ENCODE results near the gene FOXS1. TPM values are rescaled to one million over a fixed set of nuclear protein-coding genes. Genes with fewer than 3 reads are reported as not detected.
A peak's percentile ranks its signal among the peaks of the same experiment; 100 is the strongest.

Gene FOXS1
- total and polyA plus RNA-seq, 10 donors = 1.4 to 5.7 (median 2.1) TPM

DNA sequence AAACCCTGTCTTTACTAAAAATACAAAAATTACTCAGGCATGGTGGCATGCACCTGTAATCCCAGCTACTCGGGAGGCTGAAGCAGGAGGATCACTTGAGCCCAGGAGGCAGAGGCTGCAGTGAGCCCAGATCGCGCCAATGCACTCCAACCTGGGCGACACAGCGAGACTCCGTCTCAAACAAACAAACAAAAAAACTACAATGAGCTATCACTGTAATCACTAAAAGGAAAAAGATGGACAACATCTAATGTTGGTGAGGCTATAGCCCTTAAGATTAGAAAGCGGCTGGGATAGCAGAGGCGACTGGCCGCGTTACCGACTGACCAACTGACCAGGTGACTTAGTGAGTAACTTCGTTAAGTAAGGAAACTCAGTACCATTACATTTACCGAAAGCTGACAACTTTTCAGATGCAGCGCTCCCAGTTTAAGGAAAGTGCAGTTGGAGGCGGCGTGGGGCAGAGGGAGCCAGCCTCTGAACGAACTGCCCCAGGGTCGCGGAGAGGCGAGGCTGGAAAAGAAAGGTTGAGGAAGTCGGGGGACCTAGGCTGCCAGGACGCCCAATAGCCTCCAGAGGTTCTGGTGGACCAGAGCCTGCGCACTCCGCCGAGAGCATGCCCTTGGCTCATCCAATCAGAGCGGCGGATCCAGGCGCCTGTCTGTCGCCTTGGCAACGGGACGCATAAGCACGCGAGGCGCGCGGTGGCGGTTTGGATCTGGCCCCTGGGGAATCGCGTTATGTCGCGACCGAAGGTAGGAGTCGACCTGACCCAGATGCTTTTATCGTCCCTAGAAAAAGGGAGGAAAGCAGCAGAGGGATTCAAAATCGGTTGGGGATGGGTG lies 34.0 kb upstream of the FOXS1 start:
- peak overlapping the region; percentile 51 to 75 (median 64) for H3K4me3 ChIP-seq
- H3K27ac ChIP-seq = peak overlapping the region; percentile 46 to 82 (median 61)
- H3K9me3 ChIP-seq = no peaks in the 10 kb centered on the region
- DNase-seq = peak; percentile 95
- intact Hi-C loops (cut with DNase I; ENCODE audit: low total_unique reads) = no loop called here
- TF ChIP-seq POLR2AphosphoS5 (IDR thresholded peaks at IDR 0.05) (peak; percentile 68 to 84 (median 72)), POLR2A (IDR thresholded peaks at IDR 0.05) (peak in 1 of 3 donors; percentile 31)
- TF ChIP-seq, protein P1, sequence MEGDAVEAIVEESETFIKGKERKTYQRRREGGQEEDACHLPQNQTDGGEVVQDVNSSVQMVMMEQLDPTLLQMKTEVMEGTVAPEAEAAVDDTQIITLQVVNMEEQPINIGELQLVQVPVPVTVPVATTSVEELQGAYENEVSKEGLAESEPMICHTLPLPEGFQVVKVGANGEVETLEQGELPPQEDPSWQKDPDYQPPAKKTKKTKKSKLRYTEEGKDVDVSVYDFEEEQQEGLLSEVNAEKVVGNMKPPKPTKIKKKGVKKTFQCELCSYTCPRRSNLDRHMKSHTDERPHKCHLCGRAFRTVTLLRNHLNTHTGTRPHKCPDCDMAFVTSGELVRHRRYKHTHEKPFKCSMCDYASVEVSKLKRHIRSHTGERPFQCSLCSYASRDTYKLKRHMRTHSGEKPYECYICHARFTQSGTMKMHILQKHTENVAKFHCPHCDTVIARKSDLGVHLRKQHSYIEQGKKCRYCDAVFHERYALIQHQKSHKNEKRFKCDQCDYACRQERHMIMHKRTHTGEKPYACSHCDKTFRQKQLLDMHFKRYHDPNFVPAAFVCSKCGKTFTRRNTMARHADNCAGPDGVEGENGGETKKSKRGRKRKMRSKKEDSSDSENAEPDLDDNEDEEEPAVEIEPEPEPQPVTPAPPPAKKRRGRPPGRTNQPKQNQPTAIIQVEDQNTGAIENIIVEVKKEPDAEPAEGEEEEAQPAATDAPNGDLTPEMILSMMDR (IDR thresholded peaks at IDR 0.05 in 8 of 11, conservative IDR thresholded peaks at IDR 0.05 in 3 of 11) = peak in 2 of 11 experiments; percentile 5 to 29
- peaks cover 0 to 6% (median 0%) of the 10 kb centered on the region in 7 donors for H3K27me3 ChIP-seq (replicated peaks in 1 of 7)
- H3K4me1 ChIP-seq = peaks cover 0 to 16% (median 8%) of the 10 kb centered on the region in 6 donors
- WGBS, 5 donors = 6 to 11% (median 8%) methylated on average over 34 to 45 of the region's 45 CpGs
- H3K36me3 ChIP-seq = no peaks in the 10 kb centered on the region

DNA sequence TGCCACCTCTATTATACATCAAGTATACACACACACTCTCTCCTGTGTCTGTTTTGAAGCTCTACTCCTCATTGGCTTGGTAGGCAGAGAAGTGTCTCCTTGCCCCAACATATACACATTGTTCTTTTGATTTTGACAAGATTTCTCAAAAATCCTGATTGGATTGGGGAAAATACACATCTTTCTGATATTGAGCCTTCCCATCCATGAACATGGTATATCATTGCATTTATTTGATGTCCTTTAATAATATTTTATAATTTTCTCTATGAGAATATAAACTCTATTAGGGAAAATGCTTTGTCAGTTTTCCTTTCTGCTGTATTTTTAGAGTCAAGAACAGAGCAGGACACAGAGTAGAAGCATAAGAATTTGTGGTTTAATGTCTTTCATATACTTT lies 32.3 kb upstream of the FOXS1 start:
- TF ChIP-seq, protein P1 (IDR thresholded peaks at IDR 0.05 in 8 of 11, conservative IDR thresholded peaks at IDR 0.05 in 3 of 11) = no peak
- TF ChIP-seq POLR2AphosphoS5 (IDR thresholded peaks at IDR 0.05) (no peak), POLR2A (IDR thresholded peaks at IDR 0.05) (no peak)
- intact Hi-C loops (cut with DNase I; ENCODE audit: low total_unique reads) = no loop called here
- Histone ChIP-seq H3K4me1 (peaks cover 0 to 16% (median 8%) of the 10 kb centered on the region in 6 donors), H3K27me3 (replicated peaks in 1 of 7) (peaks cover 0 to 6% (median 0%) of the 10 kb centered on the region in 7 donors), H3K27ac (no peak overlapping the region), H3K9me3 (no peaks in the 10 kb centered on the region), H3K4me3 (no peak overlapping the region), H3K36me3 (no peaks in the 10 kb centered on the region)
- no peak for DNase-seq

DNA sequence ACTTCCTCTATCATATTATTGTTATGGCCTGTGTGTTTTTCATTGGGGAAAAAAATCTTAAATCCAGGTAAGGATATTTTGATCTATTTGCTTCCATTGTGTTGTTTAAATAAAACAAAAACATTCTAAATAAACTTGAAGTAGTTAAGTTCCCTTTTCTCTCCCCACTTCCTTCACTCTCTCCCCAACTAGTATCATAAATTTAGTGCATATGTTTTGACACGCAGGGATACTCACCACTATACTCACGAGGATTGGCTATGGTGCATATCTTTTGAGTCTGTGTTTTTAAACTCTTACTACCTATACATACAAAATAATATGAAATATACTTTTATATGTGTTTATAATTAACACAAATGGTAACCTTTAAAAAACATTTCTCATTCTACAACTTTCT lies 30.3 kb upstream of the FOXS1 start:
- WGBS, 5 donors = 21 to 37% (median 29%) methylated on average over 2 of the region's 2 CpGs
- no peak for DNase-seq
- no peaks in the 10 kb centered on the region for H3K9me3 ChIP-seq
- no peaks in the 10 kb centered on the region for H3K36me3 ChIP-seq
- H3K4me1 ChIP-seq = peaks cover 0 to 23% (median 14%) of the 10 kb centered on the region in 6 donors
- H3K4me3 ChIP-seq = no peak overlapping the region
- H3K27ac ChIP-seq = no peak overlapping the region
- intact Hi-C loops (cut with DNase I; ENCODE audit: low total_unique reads) = no loop called here
- peaks cover 0 to 21% (median 5%) of the 10 kb centered on the region in 7 donors for H3K27me3 ChIP-seq (replicated peaks in 1 of 7)
- TF ChIP-seq POLR2AphosphoS5 (IDR thresholded peaks at IDR 0.05) (no peak), POLR2A (IDR thresholded peaks at IDR 0.05) (no peak)
- TF ChIP-seq, protein P1 (IDR thresholded peaks at IDR 0.05 in 8 of 11, conservative IDR thresholded peaks at IDR 0.05 in 3 of 11) = no peak

DNA sequence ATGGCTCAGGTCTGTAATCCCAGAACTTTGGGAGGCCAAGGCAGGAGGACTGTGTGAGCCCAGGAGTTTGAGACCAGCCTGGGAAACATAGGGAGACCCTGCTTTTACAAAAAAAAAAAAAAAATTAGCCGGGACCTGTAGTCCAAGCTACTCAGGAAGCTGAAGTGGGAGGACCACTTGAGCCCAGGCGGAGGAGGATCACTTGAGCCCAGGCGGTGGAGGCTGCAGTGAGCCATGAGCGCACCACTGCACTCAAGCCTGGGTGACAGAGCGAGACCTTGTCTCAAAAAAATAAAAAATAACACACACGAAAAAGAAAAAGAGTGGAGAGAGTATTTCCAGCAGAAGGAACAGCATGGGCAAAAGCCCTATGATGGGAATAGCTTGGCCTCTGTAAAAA lies 27.0 kb upstream of the FOXS1 start:
- intact Hi-C loops (cut with DNase I; ENCODE audit: low total_unique reads) = no loop called here
- Histone ChIP-seq H3K4me1 (peaks cover 5 to 29% (median 24%) of the 10 kb centered on the region in 6 donors), H3K4me3 (no peak overlapping the region), H3K9me3 (no peaks in the 10 kb centered on the region), H3K27ac (no peak overlapping the region), H3K36me3 (no peaks in the 10 kb centered on the region), H3K27me3 (replicated peaks in 1 of 7) (peaks cover 0 to 38% (median 18%) of the 10 kb centered on the region in 7 donors)
- WGBS, 5 donors = 78 to 82% (median 80%) methylated on average over 6 of the region's 6 CpGs
- DNase-seq = no peak
- TF ChIP-seq, protein P1 (IDR thresholded peaks at IDR 0.05 in 8 of 11, conservative IDR thresholded peaks at IDR 0.05 in 3 of 11) = no peak
- TF ChIP-seq POLR2A (IDR thresholded peaks at IDR 0.05) (no peak), POLR2AphosphoS5 (IDR thresholded peaks at IDR 0.05) (no peak)

All from spleen (tissue), 11 donors.